Measurements from ENCODE around the gene IZUMO4.

IZUMO4 gene, protein sequence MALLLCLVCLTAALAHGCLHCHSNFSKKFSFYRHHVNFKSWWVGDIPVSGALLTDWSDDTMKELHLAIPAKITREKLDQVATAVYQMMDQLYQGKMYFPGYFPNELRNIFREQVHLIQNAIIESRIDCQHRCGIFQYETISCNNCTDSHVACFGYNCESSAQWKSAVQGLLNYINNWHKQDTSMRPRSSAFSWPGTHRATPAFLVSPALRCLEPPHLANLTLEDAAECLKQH

DNA sequence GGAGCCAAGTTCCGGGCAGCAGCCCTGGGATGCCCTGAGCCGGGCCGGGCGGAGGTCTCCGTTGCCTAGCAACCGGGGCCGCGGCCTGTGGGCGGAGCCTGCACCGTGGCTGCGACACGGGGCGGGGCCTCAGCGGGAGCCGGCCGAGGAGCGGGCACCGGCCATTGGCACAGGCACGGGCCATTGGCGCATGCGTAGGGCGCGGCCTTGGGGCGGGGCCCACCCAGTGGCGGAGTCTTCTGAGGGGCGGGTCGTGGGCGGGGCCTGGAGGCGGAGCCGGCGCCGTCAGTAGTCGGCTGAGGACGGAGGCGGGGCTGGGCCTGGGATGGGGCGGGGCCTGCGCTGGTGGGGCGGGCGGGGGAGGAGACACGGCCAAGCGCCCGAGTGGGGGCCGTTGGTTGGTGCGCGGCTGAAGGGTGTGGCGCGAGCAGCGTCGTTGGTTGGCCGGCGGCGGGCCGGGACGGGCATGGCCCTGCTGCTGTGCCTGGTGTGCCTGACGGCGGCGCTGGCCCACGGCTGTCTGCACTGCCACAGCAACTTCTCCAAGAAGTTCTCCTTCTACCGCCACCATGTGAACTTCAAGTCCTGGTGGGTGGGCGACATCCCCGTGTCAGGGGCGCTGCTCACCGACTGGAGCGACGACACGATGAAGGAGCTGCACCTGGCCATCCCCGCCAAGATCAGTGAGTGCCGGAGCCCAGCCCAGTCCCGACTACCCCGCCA lies at the start of gene IZUMO4:
IZUMO4 (plus strand) TSS at position 436 of the 723 bp plus-strand sequence; CDS start at position 467, 31 bp downstream.
- Histone ChIP-seq H3K27ac (ENCODE audit: low read length) (no peak within 1 kb of the TSS), H3K9me3 (ENCODE audit: control insufficient read depth, low read depth, low read length) (no peaks in the 10 kb centered on the region), H3K27me3 (ENCODE audit: control insufficient read depth, insufficient read depth, low read length) (no peaks in the 10 kb centered on the region), H3K4me1 (ENCODE audit: control insufficient read depth, low read depth, low read length) (peaks cover 3% of the 10 kb centered on the region), H3K4me3 (ENCODE audit: low read length) (peak within 1 kb of the TSS; percentile 57), H3K36me3 (ENCODE audit: control insufficient read depth, low read depth, low read length) (peaks cover 20% of the 10 kb centered on the region), H3K9ac (ENCODE audit: low read length) (peak within 1 kb of the TSS; percentile 32)

GRCh38 chr19:2047076-2047448 lies 49.7 kb upstream of the IZUMO4 start:
- Histone ChIP-seq H3K27me3 (ENCODE audit: control insufficient read depth, insufficient read depth, low read length) (no peaks in the 10 kb centered on the region), H3K9ac (ENCODE audit: low read length) (no peak overlapping the region), H3K27ac (ENCODE audit: low read length) (no peak overlapping the region), H3K4me1 (ENCODE audit: control insufficient read depth, low read depth, low read length) (peaks cover 5% of the 10 kb centered on the region), H3K4me3 (ENCODE audit: low read length) (no peak overlapping the region), H3K9me3 (ENCODE audit: control insufficient read depth, low read depth, low read length) (no peaks in the 10 kb centered on the region), H3K36me3 (ENCODE audit: control insufficient read depth, low read depth, low read length) (peaks cover 15% of the 10 kb centered on the region)

DNA sequence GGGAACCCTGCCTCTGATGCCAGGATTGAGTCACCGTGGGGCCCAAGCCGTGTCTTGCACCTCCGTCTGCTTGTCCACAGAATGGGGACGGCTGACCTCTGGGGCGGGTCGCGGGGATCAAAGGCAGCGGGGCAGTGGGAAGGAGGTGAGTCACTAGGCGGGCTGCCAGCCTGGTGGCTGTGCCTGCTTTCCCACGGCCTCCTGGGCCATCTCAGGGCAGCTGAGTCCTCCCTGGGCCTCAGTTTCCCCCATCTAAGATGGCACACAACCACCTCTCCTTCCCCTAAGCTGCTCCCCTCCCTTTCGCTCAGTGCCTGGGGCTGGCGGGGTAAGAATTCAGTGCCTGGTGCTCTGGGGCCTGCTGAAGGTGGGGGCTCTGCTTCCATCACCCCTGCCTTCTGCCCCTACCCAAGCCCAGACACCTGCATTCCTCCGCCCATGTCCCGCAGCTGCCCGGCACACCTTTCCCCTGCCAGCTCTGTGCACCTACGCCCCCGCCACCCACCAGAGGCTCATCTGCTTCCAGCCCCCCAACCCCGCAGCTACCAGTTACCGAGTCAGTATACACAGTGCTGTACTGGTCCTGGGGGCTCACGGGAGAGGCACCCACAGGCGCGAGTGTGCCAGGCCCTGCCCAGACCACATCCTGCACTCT lies 49.1 kb upstream of the IZUMO4 start:
- Histone ChIP-seq H3K9me3 (ENCODE audit: control insufficient read depth, low read depth, low read length) (no peaks in the 10 kb centered on the region), H3K4me1 (ENCODE audit: control insufficient read depth, low read depth, low read length) (peaks cover 2% of the 10 kb centered on the region), H3K4me3 (ENCODE audit: low read length) (no peak overlapping the region), H3K27me3 (ENCODE audit: control insufficient read depth, insufficient read depth, low read length) (no peaks in the 10 kb centered on the region), H3K9ac (ENCODE audit: low read length) (no peak overlapping the region), H3K27ac (ENCODE audit: low read length) (no peak overlapping the region), H3K36me3 (ENCODE audit: control insufficient read depth, low read depth, low read length) (peaks cover 15% of the 10 kb centered on the region)

- Histone ChIP-seq H3K9ac (ENCODE audit: low read length) (no peak overlapping the region), H3K9me3 (ENCODE audit: control insufficient read depth, low read depth, low read length) (no peaks in the 10 kb centered on the region), H3K4me3 (ENCODE audit: low read length) (no peak overlapping the region), H3K36me3 (ENCODE audit: control insufficient read depth, low read depth, low read length) (peaks cover 15% of the 10 kb centered on the region), H3K27me3 (ENCODE audit: control insufficient read depth, insufficient read depth, low read length) (no peaks in the 10 kb centered on the region), H3K27ac (ENCODE audit: low read length) (no peak overlapping the region), H3K4me1 (ENCODE audit: control insufficient read depth, low read depth, low read length) (no peaks in the 10 kb centered on the region)
Observed at GRCh38 chr19:2048104-2048958, 48.4 kb upstream of the IZUMO4 start.

DNA sequence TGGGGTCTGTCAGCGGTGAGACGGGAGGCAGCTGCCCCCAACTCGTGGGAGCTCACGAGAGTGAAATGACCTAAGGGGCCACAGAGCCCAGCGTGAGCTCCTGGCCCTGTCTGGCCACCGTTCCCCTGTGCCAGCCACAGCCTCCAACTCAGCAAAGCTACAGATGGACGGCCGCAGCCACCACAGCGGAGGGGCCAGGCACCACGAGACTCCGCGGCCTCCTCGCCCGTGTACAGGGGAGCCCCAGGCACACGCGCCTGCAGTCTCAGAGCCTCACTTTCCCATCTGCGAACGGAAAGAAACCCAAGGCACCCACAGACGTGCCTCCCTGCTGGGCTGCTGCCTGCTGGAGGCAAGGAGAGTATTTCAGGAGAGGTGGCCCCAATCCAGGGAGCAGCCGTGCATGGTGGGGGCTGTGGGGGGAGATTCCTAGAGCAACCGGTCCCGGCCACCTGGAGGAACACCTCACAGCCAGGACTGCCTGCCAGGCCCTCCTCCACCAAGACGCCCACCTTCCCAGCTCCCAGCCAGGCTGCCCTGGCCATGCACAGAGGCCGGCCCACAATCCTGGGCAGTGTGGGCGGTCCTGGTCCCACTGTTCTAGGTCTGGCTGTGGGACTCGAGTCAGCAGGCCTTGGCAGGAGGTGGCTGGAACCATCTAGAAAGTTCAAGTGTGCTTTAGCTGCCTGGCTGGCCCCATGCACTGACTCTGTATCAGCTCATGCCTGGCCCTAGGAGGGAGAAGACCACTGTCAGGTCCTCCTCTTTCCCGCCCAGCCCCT lies 47.6 kb upstream of the IZUMO4 start:
- H3K4me1 ChIP-seq (ENCODE audit: control insufficient read depth, low read depth, low read length) = no peaks in the 10 kb centered on the region
- no peak overlapping the region for H3K9ac ChIP-seq (ENCODE audit: low read length)
- no peaks in the 10 kb centered on the region for H3K27me3 ChIP-seq (ENCODE audit: control insufficient read depth, insufficient read depth, low read length)
- peak overlapping the region; percentile 73 for H3K4me3 ChIP-seq (ENCODE audit: low read length)
- no peak overlapping the region for H3K27ac ChIP-seq (ENCODE audit: low read length)
- no peaks in the 10 kb centered on the region for H3K9me3 ChIP-seq (ENCODE audit: control insufficient read depth, low read depth, low read length)
- peaks cover 15% of the 10 kb centered on the region for H3K36me3 ChIP-seq (ENCODE audit: control insufficient read depth, low read depth, low read length)

- Histone ChIP-seq H3K36me3 (ENCODE audit: control insufficient read depth, low read depth, low read length) (peaks cover 12% of the 10 kb centered on the region), H3K9me3 (ENCODE audit: control insufficient read depth, low read depth, low read length) (no peaks in the 10 kb centered on the region), H3K4me3 (ENCODE audit: low read length) (peak overlapping the region; percentile 73), H3K27ac (ENCODE audit: low read length) (no peak overlapping the region), H3K27me3 (ENCODE audit: control insufficient read depth, insufficient read depth, low read length) (no peaks in the 10 kb centered on the region), H3K9ac (ENCODE audit: low read length) (peak overlapping the region; percentile 47), H3K4me1 (ENCODE audit: control insufficient read depth, low read depth, low read length) (no peaks in the 10 kb centered on the region)
Observed at GRCh38 chr19:2049741-2050348, 46.9 kb upstream of the IZUMO4 start.

DNA sequence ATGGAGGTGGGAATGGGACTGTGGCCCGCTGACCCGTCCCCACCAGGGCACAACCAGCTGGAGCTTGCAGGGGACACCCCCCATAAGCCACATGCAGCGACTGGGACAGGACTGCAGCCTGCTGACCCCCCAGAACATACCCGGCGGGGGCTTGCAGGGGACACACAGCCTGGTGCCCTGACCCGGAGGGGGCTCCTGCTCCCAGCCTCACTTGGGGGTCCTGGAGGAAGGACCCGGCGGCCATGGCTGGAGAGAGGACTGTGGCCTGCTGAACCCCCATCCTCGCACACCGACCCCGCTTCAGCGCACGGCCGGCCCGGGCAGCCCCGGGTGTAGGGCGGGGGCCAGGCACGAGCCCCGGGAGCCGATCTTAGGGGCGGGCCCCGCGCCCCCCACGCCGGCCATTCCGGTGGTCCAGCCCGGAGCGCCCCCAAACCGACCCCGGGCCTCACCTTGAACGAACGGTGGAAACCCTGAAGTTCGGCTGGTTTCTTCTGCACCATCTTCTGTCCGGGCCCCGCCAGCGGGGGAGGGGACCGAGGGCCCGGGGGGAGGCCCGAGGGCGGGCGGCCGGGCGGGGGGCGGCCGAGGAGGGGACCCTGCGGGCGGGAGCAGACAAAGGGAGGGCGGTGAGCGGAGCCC lies 46.2 kb upstream of the IZUMO4 start:
- no peaks in the 10 kb centered on the region for H3K9me3 ChIP-seq (ENCODE audit: control insufficient read depth, low read depth, low read length)
- no peaks in the 10 kb centered on the region for H3K27me3 ChIP-seq (ENCODE audit: control insufficient read depth, insufficient read depth, low read length)
- H3K4me1 ChIP-seq (ENCODE audit: control insufficient read depth, low read depth, low read length) = no peaks in the 10 kb centered on the region
- H3K27ac ChIP-seq (ENCODE audit: low read length) = no peak overlapping the region
- peaks cover 5% of the 10 kb centered on the region for H3K36me3 ChIP-seq (ENCODE audit: control insufficient read depth, low read depth, low read length)
- H3K9ac ChIP-seq (ENCODE audit: low read length) = peak overlapping the region; percentile 47
- peak overlapping the region; percentile 73 for H3K4me3 ChIP-seq (ENCODE audit: low read length)

DNA sequence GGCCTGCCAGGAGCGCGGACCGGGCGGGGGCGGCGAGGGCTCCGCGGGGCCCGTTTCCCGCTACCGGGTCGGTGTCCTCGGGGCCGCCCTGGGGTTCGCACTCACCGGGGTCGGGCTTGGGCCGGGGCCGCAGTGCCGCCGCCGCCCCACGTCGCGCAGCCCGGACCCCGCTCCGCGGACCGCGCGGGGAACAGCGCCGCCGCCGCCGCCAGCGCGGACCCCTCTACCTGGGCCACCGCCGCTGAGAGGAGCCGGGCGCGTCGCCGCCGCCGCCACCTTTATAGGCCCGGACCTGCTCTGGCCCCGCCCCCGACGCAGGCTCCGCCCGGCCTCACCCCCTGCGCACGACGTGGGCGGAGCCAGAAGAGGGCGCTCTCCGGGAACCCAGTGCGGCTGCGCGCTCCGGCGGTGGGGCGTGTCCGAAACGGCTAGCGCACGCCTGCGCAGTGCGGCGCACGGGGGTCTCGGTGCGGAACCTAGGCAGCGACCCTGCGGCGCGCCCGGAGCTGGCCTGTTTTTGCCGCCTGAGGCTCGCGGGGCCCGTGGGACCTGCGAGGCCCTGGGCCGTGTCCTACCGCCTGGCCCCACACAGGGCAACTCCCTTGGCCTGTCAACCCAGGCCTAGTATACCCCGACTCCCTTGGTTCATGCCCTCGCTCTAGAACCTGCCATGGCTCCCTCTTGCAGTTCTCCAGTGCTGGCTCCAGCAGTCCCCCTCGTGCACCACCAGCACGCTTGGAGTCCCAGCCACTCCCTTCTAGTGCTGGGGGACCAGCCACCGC lies 45.5 kb upstream of the IZUMO4 start, which contains the start of gene MKNK2:
MKNK2 (minus strand) TSS at position 254 of the 782 bp plus-strand sequence. CDS start 393 bp downstream, outside the sequence.
- H3K4me3 ChIP-seq (ENCODE audit: low read length) = peak within 1 kb of the TSS; percentile 73
- no peaks in the 10 kb centered on the region for H3K36me3 ChIP-seq (ENCODE audit: control insufficient read depth, low read depth, low read length)
- no peaks in the 10 kb centered on the region for H3K9me3 ChIP-seq (ENCODE audit: control insufficient read depth, low read depth, low read length)
- peak within 1 kb of the TSS; percentile 47 for H3K9ac ChIP-seq (ENCODE audit: low read length)
- no peaks in the 10 kb centered on the region for H3K27me3 ChIP-seq (ENCODE audit: control insufficient read depth, insufficient read depth, low read length)
- no peak within 1 kb of the TSS for H3K27ac ChIP-seq (ENCODE audit: low read length)
- no peaks in the 10 kb centered on the region for H3K4me1 ChIP-seq (ENCODE audit: control insufficient read depth, low read depth, low read length)

GRCh38 chr19:2051773-2052704 lies 44.7 kb upstream of the IZUMO4 start:
- H3K9ac ChIP-seq (ENCODE audit: low read length) = no peak overlapping the region
- no peaks in the 10 kb centered on the region for H3K27me3 ChIP-seq (ENCODE audit: control insufficient read depth, insufficient read depth, low read length)
- no peaks in the 10 kb centered on the region for H3K36me3 ChIP-seq (ENCODE audit: control insufficient read depth, low read depth, low read length)
- no peaks in the 10 kb centered on the region for H3K4me1 ChIP-seq (ENCODE audit: control insufficient read depth, low read depth, low read length)
- H3K4me3 ChIP-seq (ENCODE audit: low read length) = peak overlapping the region; percentile 34
- no peak overlapping the region for H3K27ac ChIP-seq (ENCODE audit: low read length)
- H3K9me3 ChIP-seq (ENCODE audit: control insufficient read depth, low read depth, low read length) = no peaks in the 10 kb centered on the region

Measured in iPS-18a (cell line).